SIG-M5 (cell line): Measurements from ENCODE around the gene PPIB.
"Not testable (repeated sequence)": the region's sequence is repeated elsewhere in the genome, so short reads cannot be mapped to it uniquely, and the experiment has no call there.

Experiments
- DNase-seq: peaks from one replicate; lab custom pipeline; 2025; lab: John Stamatoyannopoulos, UW

PPIB gene

GRCh38 chr15:64141798-64142512 lies 20.9 kb downstream of the PPIB start:
- DNase-seq = no peak

- DNase-seq = no peak
Observed at GRCh38 chr15:64138331-64138941, 24.4 kb downstream of the PPIB start.

GRCh38 chr15:64137226-64137833 lies 25.5 kb downstream of the PPIB start:
- no peak for DNase-seq

GRCh38 chr15:64136347-64136746 lies 26.5 kb downstream of the PPIB start:
- DNase-seq = no peak

- DNase-seq = no peak
Observed at GRCh38 chr15:64134345-64134829, 28.4 kb downstream of the PPIB start.

- DNase-seq = no peak
Observed at GRCh38 chr15:64133623-64134344, 29.0 kb downstream of the PPIB start.

GRCh38 chr15:64132217-64132616 lies 30.6 kb downstream of the PPIB start:
- DNase-seq = no peak

- DNase-seq = no peak
Observed at GRCh38 chr15:64131547-64131946, 31.3 kb downstream of the PPIB start.

GRCh38 chr15:64130159-64130558 lies 32.7 kb downstream of the PPIB start:
- no peak for DNase-seq

GRCh38 chr15:64127521-64128270 lies 35.1 kb downstream of the PPIB start:
- DNase-seq = no peak

- DNase-seq = no peak
Observed at GRCh38 chr15:64125978-64126377, 36.8 kb downstream of the PPIB start.

GRCh38 chr15:64122936-64123351 lies 39.9 kb downstream of the PPIB start:
- DNase-seq = no peak

GRCh38 chr15:64122444-64122843 lies 40.4 kb downstream of the PPIB start:
- no peak for DNase-seq

GRCh38 chr15:64121614-64122013 lies 41.2 kb downstream of the PPIB start:
- no peak for DNase-seq

GRCh38 chr15:64120322-64120721 lies 42.5 kb downstream of the PPIB start:
- not testable (repeated sequence) for DNase-seq

- DNase-seq = no peak
Observed at GRCh38 chr15:64117759-64118487, 44.9 kb downstream of the PPIB start.

- peak; percentile 39 for DNase-seq
Observed at GRCh38 chr15:64112904-64113303, 49.9 kb downstream of the PPIB start.

- DNase-seq = no peak
Observed at GRCh38 chr15:64112073-64112772, 50.6 kb downstream of the PPIB start.

- DNase-seq = no peak
Observed at GRCh38 chr15:64111679-64112050, 51.2 kb downstream of the PPIB start.

GRCh38 chr15:64110950-64111678 lies 51.7 kb downstream of the PPIB start:
- no peak for DNase-seq
